ENCODE data around the gene GAS2. TPM values are rescaled to one million over a fixed set of nuclear protein-coding genes. Genes with fewer than 3 reads are reported as not detected.
A peak's percentile ranks its signal among the peaks of the same experiment; 100 is the strongest.

The GAS2 gene
- total and polyA plus RNA-seq, 9 donors, result 0.76 to 10.0 (median 4.0) TPM

- Histone ChIP-seq H3K36me3 (no peaks in the 10 kb centered on the region), H3K9me3 (no peaks in the 10 kb centered on the region), H3K4me1 (ENCODE audit: insufficient read depth) (no peaks in the 10 kb centered on the region), H3K27me3 (no peaks in the 10 kb centered on the region), H3K27ac (no peak overlapping the region), H3K4me3 (no peak overlapping the region)
- DNase-seq, result no peak
- intact Hi-C loops (cut with DNase I), result loop anchor here in 2 of 4 donors (10.0 kb wide), 2 partner anchors 440 to 460 kb away; no protein-coding TSS in a partner anchor
- TF ChIP-seq CTCF (IDR thresholded peaks at IDR 0.05) (no peak), EP300 (IDR thresholded peaks at IDR 0.05) (no peak), POLR2A (IDR thresholded peaks at IDR 0.05) (no peak)
These were observed 118.8 kb downstream of the GAS2 start for GRCh38 chr11:22785251-22785650.

GRCh38 chr11:22786475-22786874 is 120.1 kb downstream of the GAS2 start:
- H3K9me3 ChIP-seq, result no peaks in the 10 kb centered on the region
- TF ChIP-seq CTCF (IDR thresholded peaks at IDR 0.05), result no peak
- TF ChIP-seq EP300 (IDR thresholded peaks at IDR 0.05), result no peak
- no peak for TF ChIP-seq POLR2A (IDR thresholded peaks at IDR 0.05)
- DNase-seq, result no peak
- H3K27ac ChIP-seq, result no peak overlapping the region
- H3K4me3 ChIP-seq, result no peak overlapping the region
- no peaks in the 10 kb centered on the region for H3K36me3 ChIP-seq
- H3K4me1 ChIP-seq (ENCODE audit: insufficient read depth), result no peaks in the 10 kb centered on the region
- intact Hi-C loops (cut with DNase I), result loop anchor here in 2 of 4 donors (10.0 kb wide), 2 partner anchors 442 to 462 kb away; no protein-coding TSS in a partner anchor
- WGBS, 3 donors, result 87 to 88% (median 87%) methylated on average over 3 of the region's 3 CpGs
- H3K27me3 ChIP-seq, result no peaks in the 10 kb centered on the region

- Histone ChIP-seq H3K27me3 (no peaks in the 10 kb centered on the region), H3K4me3 (no peak overlapping the region), H3K9me3 (no peaks in the 10 kb centered on the region), H3K36me3 (no peaks in the 10 kb centered on the region), H3K27ac (no peak overlapping the region), H3K4me1 (ENCODE audit: insufficient read depth) (no peaks in the 10 kb centered on the region)
- no peak for DNase-seq
- 64 to 75% (median 67%) methylated on average over 2 of the region's 2 CpGs for WGBS, 3 donors
- no peak for TF ChIP-seq CTCF (IDR thresholded peaks at IDR 0.05)
- no peak for TF ChIP-seq POLR2A (IDR thresholded peaks at IDR 0.05)
- no peak for TF ChIP-seq EP300 (IDR thresholded peaks at IDR 0.05)
- intact Hi-C loops (cut with DNase I), result loop anchor here in 2 of 4 donors (10.0 kb wide), 2 partner anchors 442 to 462 kb away; no protein-coding TSS in a partner anchor
These were observed 120.6 kb downstream of the GAS2 start for GRCh38 chr11:22787055-22787454.

GRCh38 chr11:22787551-22788162 is 121.2 kb downstream of the GAS2 start:
- Histone ChIP-seq H3K36me3 (no peaks in the 10 kb centered on the region), H3K4me3 (no peak overlapping the region), H3K27ac (no peak overlapping the region), H3K4me1 (ENCODE audit: insufficient read depth) (no peaks in the 10 kb centered on the region), H3K27me3 (no peaks in the 10 kb centered on the region), H3K9me3 (no peaks in the 10 kb centered on the region)
- intact Hi-C loops (cut with DNase I), result loop anchor here in 2 of 4 donors (10.0 kb wide), 2 partner anchors 443 to 463 kb away; no protein-coding TSS in a partner anchor
- 23 to 29% (median 27%) methylated on average over 9 of the region's 9 CpGs for WGBS, 3 donors
- DNase-seq, result peak in 1 of 5 donors; percentile 9
- TF ChIP-seq CTCF (IDR thresholded peaks at IDR 0.05) (no peak), POLR2A (IDR thresholded peaks at IDR 0.05) (no peak), EP300 (IDR thresholded peaks at IDR 0.05) (no peak)
